ENCODE results near the gene ADCY7. TPM values are rescaled to one million over a fixed set of nuclear protein-coding genes. Genes with fewer than 3 reads are reported as not detected.

ADCY7 gene
- polyA plus RNA-seq, 3 donors: 6.5 to 7.0 (median 6.6) TPM

GRCh38 chr16:50279504-50279865 lies 13.1 kb downstream of the ADCY7 start:
- no peak for DNase-seq (ENCODE audit: low read depth in 3 of 3, low spot score in 2 of 3)

GRCh38 chr16:50280932-50281331 lies 14.6 kb downstream of the ADCY7 start:
- no peak for DNase-seq (ENCODE audit: low read depth in 3 of 3, low spot score in 2 of 3)

- DNase-seq (ENCODE audit: low read depth in 3 of 3, low spot score in 2 of 3): no peak
Measured at GRCh38 chr16:50281391-50282009, 15.1 kb downstream of the ADCY7 start.

- no peak for DNase-seq (ENCODE audit: low read depth in 3 of 3, low spot score in 2 of 3)
Measured at GRCh38 chr16:50282010-50282538, 15.7 kb downstream of the ADCY7 start.

- no peak for DNase-seq (ENCODE audit: low read depth in 3 of 3, low spot score in 2 of 3)
Measured at GRCh38 chr16:50282955-50283631, 16.7 kb downstream of the ADCY7 start.

GRCh38 chr16:50284131-50284911 lies 18.0 kb downstream of the ADCY7 start:
- DNase-seq (ENCODE audit: low read depth in 3 of 3, low spot score in 2 of 3): no peak

- no peak for DNase-seq (ENCODE audit: low read depth in 3 of 3, low spot score in 2 of 3)
Measured at GRCh38 chr16:50285406-50286003, 19.2 kb downstream of the ADCY7 start.

GRCh38 chr16:50286681-50287080 lies 20.3 kb downstream of the ADCY7 start:
- DNase-seq (ENCODE audit: low read depth in 3 of 3, low spot score in 2 of 3): no peak

GRCh38 chr16:50288026-50288425 lies 21.7 kb downstream of the ADCY7 start:
- no peak for DNase-seq (ENCODE audit: low read depth in 3 of 3, low spot score in 2 of 3)

- DNase-seq (ENCODE audit: low read depth in 3 of 3, low spot score in 2 of 3): no peak
Measured at GRCh38 chr16:50288920-50289319, 22.6 kb downstream of the ADCY7 start.

GRCh38 chr16:50289950-50290764 lies 23.8 kb downstream of the ADCY7 start:
- DNase-seq (ENCODE audit: low read depth in 3 of 3, low spot score in 2 of 3): no peak

GRCh38 chr16:50290856-50291255 lies 24.5 kb downstream of the ADCY7 start:
- DNase-seq (ENCODE audit: low read depth in 3 of 3, low spot score in 2 of 3): no peak

- no peak for DNase-seq (ENCODE audit: low read depth in 3 of 3, low spot score in 2 of 3)
Measured at GRCh38 chr16:50291719-50292565, 25.6 kb downstream of the ADCY7 start.

GRCh38 chr16:50292566-50292948 lies 26.2 kb downstream of the ADCY7 start:
- DNase-seq (ENCODE audit: low read depth in 3 of 3, low spot score in 2 of 3): no peak

GRCh38 chr16:50293041-50293783 lies 26.9 kb downstream of the ADCY7 start:
- DNase-seq (ENCODE audit: low read depth in 3 of 3, low spot score in 2 of 3): no peak

GRCh38 chr16:50293994-50294855 lies 27.9 kb downstream of the ADCY7 start:
- no peak for DNase-seq (ENCODE audit: low read depth in 3 of 3, low spot score in 2 of 3)

GRCh38 chr16:50294955-50295354 lies 28.6 kb downstream of the ADCY7 start:
- DNase-seq (ENCODE audit: low read depth in 3 of 3, low spot score in 2 of 3): no peak
